Epithelial cell of esophagus (primary cell): Measurements from ENCODE around the gene ZNF777.
"Not testable (repeated sequence)": the region's sequence is repeated elsewhere in the genome, so short reads cannot be mapped to it uniquely, and the experiment has no call there.

Experiments used
- DNase-seq: peaks from one replicate; pipeline ENCODE4 v3.0.0; 2010; ENCODE audit warnings: low read depth
- H3K4me3 ChIP-seq: 2 replicates; pipeline ENCODE4 v1.5.1; 2011; ENCODE audit warnings: mild to moderate bottlenecking, low read length, control low read depth
- CTCF ChIP-seq: IDR thresholded peaks from 2 replicates; pipeline ENCODE4 v1.5.1; 2011; ENCODE audit warnings: low read depth, mild to moderate bottlenecking, low read length, control low read depth, inconsistent platforms; ENCODE audit not compliant: insufficient read depth; ENCODE audit errors: missing control alignments

ZNF777 gene

GRCh38 chr7:149454006-149454405, 6.9 kb downstream of the ZNF777 start:
- TF ChIP-seq CTCF, result no peak
- DNase-seq, result no peak
- no peak overlapping the region for H3K4me3 ChIP-seq

DNA sequence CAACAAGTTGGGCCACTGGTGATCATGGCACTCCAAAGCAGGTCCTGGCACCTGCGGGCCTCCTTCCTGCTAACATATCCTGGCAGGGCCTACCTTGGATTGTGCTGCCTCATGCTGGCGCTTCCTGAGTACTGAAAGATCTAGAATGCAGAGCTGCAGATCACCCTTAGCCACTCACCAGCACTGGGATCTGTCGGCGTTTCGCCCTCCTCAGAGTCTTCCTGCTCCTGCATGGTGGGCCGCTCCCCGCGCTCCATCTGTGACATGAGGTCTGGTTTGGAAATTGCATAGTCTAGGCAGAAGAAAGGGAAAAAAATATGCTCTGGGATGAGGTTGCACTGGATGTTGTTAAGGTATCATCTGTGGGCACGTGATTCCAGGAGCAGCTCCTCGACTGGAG, 10.0 kb downstream of the ZNF777 start:
- no peak for DNase-seq
- H3K4me3 ChIP-seq, result no peak overlapping the region
- no peak for TF ChIP-seq CTCF

DNA sequence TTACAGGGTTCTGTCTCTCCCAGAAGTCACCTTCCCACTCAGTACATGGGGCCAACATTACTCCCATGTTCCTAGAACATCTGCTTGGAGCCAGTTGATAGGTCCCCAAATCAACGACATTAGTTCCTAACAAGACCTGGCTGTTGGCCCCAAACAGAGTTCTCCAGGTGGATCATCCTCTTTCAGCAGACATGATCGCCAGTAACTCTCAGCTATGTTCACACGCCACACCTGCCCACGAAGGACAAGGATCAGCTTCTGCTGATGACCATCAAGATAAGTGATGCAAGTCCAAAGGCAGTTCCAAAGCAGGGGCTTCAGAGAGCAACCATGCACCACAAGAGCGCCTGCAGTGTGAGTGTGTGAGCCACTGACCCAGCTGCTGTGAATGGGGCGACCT, 11.0 kb downstream of the ZNF777 start:
- DNase-seq, result no peak
- no peak overlapping the region for H3K4me3 ChIP-seq
- no peak for TF ChIP-seq CTCF

- H3K4me3 ChIP-seq, result no peak overlapping the region
- no peak for DNase-seq
- no peak for TF ChIP-seq CTCF
Observed at GRCh38 chr7:149448961-149449360, 11.9 kb downstream of the ZNF777 start.

DNA sequence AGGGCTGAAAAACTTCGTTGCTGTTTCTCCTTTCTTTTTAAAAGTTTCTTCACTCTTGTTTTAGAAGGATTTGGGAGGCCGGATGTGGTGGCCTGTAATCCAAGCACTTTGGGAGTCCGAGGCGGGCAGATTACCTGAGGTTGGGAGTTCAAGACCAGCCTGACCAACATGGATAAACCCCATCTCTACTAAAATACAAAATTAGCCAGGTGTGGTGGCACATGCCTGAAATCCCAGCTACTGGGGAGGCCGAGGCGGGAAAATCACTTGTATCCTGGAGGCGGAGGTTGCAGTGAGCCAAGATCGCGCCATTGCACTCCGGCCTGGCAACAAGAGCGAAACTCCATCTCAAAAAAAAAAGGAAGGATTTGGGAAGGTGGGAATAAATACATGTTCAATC, 14.8 kb downstream of the ZNF777 start:
- DNase-seq, H3K4me3 ChIP-seq: not testable (repeated sequence)

- DNase-seq, result no peak
- no peak for TF ChIP-seq CTCF
- no peak overlapping the region for H3K4me3 ChIP-seq
Observed at GRCh38 chr7:149444287-149444686, 16.6 kb downstream of the ZNF777 start.

GRCh38 chr7:149443523-149443922, 17.3 kb downstream of the ZNF777 start:
- H3K4me3 ChIP-seq, result no peak overlapping the region
- no peak for TF ChIP-seq CTCF
- no peak for DNase-seq

GRCh38 chr7:149442924-149443323, 17.9 kb downstream of the ZNF777 start:
- no peak for DNase-seq
- no peak overlapping the region for H3K4me3 ChIP-seq
- no peak for TF ChIP-seq CTCF
